Transverse colon (tissue), 4 donors: ENCODE measurements around the gene IL12A. TPM values are rescaled to one million over a fixed set of nuclear protein-coding genes. Genes with fewer than 3 reads are reported as not detected.

Experiments used
- DNase-seq: peaks from one replicate; pipeline ENCODE4 v3.0.0-alpha.2; 2019
- H3K27ac ChIP-seq, 4 donors: fragments of 200-600 bp; sonication (generic); 2 replicates each; pipeline ENCODE4 v1.5.1; 2016 to 2018; ENCODE audit warnings: inconsistent platforms in 4 of 4
- H3K27me3 ChIP-seq: fragments of 200-600 bp; sonication (generic); 2 replicates; pipeline ENCODE4 v1.5.1; 2017; ENCODE audit warnings: inconsistent platforms
- H3K36me3 ChIP-seq, 4 donors: fragments of 200-600 bp; sonication (generic); 2 replicates each; pipeline ENCODE4 v1.5.1; 2017 to 2019; ENCODE audit warnings: inconsistent platforms in 4 of 4
- H3K4me1 ChIP-seq, 4 donors: fragments of 200-600 bp; sonication (generic); 2 replicates each; pipeline ENCODE4 v1.5.1; 2017 to 2020; ENCODE audit warnings: inconsistent platforms in 4 of 4
- H3K4me3 ChIP-seq, 4 donors: fragments of 200-600 bp; sonication (generic); 1 replicate in 1 of 4; 2 replicates in 3 of 4; pipeline versions ENCODE4 v1.5.1 to v1.6.1; 2017 to 2019; ENCODE audit warnings: inconsistent platforms in 4 of 4
- H3K9me3 ChIP-seq, 2 donors: fragments of 200-600 bp; sonication (generic); 2 replicates each; pipeline ENCODE4 v1.5.1; 2017 to 2019; ENCODE audit warnings: inconsistent platforms in 2 of 2
- CTCF ChIP-seq, 5 experiments: fragments of 200-600 bp in 3 of 5; fragments of 450-650 bp in 2 of 5; sonication (generic) in 3 of 5; IDR thresholded peaks; 1 replicate in 2 of 5; 2 replicates in 3 of 5; pipeline ENCODE4 v1.5.1; 2016 to 2017; ENCODE audit warnings: antibody characterized with exemption in 5 of 5, inconsistent platforms in 3 of 5, mild to moderate bottlenecking in 2 of 5, moderate library complexity in 1 of 5
- EP300 ChIP-seq: sonication (generic); formaldehyde crosslinking; IDR thresholded peaks from one replicate; pipeline ENCODE4 v1.6.1; 2017; ENCODE audit warnings: antibody characterized with exemption, low read depth
- POLR2A ChIP-seq: fragments of 450-650 bp; IDR thresholded peaks from one replicate; pipeline ENCODE4 v1.6.1; 2016; ENCODE audit warnings: antibody characterized with exemption, mild to moderate bottlenecking, moderate library complexity
- POLR2AphosphoS5 ChIP-seq, 3 donors: sonication (generic); formaldehyde crosslinking; IDR thresholded peaks; one replicate each; pipeline ENCODE4 v1.6.1; 2016; ENCODE audit warnings: antibody characterized with exemption in 3 of 3
- WGBS, 2 donors: methylation state at CpG; one replicate each; pipeline ENCODE4 v1.1.5; 2018; ENCODE audit warnings: low coverage in 1 of 2; 5-methylcytosine and 5-hydroxymethylcytosine counted together
- in situ Hi-C, 4 donors: fragments of 200-750 bp; cut with MboI; loops; one replicate each; pipeline versions ENCODE4 v1.15.0 to v1.15.1; 2017; ENCODE audit warnings: low sequenced_read_pairs in 3 of 4, low pct_ligation_motif_present in 1 of 4, low pct_unique_long_range_greater_than_20kb in 1 of 4
- intact Hi-C: fragments of 100-400 bp; cut with DNase I; formaldehyde crosslinking; loops from one replicate; pipeline ENCODE4 v1.15.1; 2023; ENCODE audit warnings: low total_unique reads
- total RNA-seq, 4 donors: library from RNA; depleted of rRNA; stranded (reverse); fragments of >200 nt; gene quantifications; one replicate each; pipeline ENCODE4 v1.1.0, GENCODE V29; 2016

Gene IL12A
- total RNA-seq, 4 donors from 2014 or later = 3.4 to 6.4 TPM; not detected in 2

- peaks cover 0 to 35% (median 18%) of the 10 kb centered on the region in 4 donors for H3K4me1 ChIP-seq
- in situ Hi-C loops = no loop called here
- no peak for DNase-seq
- no peaks in the 10 kb centered on the region for H3K27me3 ChIP-seq
- no peaks in the 10 kb centered on the region for H3K9me3 ChIP-seq
- H3K36me3 ChIP-seq = no peaks in the 10 kb centered on the region
- intact Hi-C loops = no loop called here
- WGBS, 2 donors = 76 to 94% methylated on average over 2 to 6 of the region's 6 CpGs
- TF ChIP-seq POLR2AphosphoS5 (IDR thresholded peaks at IDR 0.05) = peak in 1 of 3 donors; percentile 32
- no peak for TF ChIP-seq EP300
- H3K27ac ChIP-seq = peak overlapping the region; percentile 68 to 77 (median 74)
- no peak overlapping the region for H3K4me3 ChIP-seq
Observed at GRCh38 chr3:159977295-159977694, 11.3 kb upstream of the IL12A start.

GRCh38 chr3:159978353-159978752 lies 10.3 kb upstream of the IL12A start:
- Histone ChIP-seq H3K36me3 (no peaks in the 10 kb centered on the region), H3K4me3 (no peak overlapping the region), H3K9me3 (no peaks in the 10 kb centered on the region), H3K4me1 (peaks cover 0 to 35% (median 18%) of the 10 kb centered on the region in 4 donors), H3K27me3 (no peaks in the 10 kb centered on the region), H3K27ac (peak overlapping the region; percentile 68 to 77 (median 74))
- intact Hi-C loops (no loop called here), in situ Hi-C loops (no loop called here)
- DNase-seq = peak; percentile 42
- TF ChIP-seq EP300 = peak; percentile 4
- peak; percentile 33 to 61 (median 53) for TF ChIP-seq POLR2AphosphoS5 (IDR thresholded peaks at IDR 0.05)
- no peak for TF ChIP-seq CTCF (IDR thresholded peaks at IDR 0.05)
- 0 to 12% methylated on average over 2 to 3 of the region's 3 CpGs for WGBS, 2 donors

GRCh38 chr3:159978918-159979703 lies 9.5 kb upstream of the IL12A start:
- 40 to 59% methylated on average over 1 of the region's 1 CpG for whole genome bisulfite sequencing, 2 donors
- in situ Hi-C loops = no loop called here
- H3K27ac ChIP-seq = peak overlapping the region; percentile 68 to 77 (median 74)

GRCh38 chr3:159982442-159982974 lies 6.1 kb upstream of the IL12A start:
- TF ChIP-seq POLR2A (no peak), EP300 (no peak), POLR2AphosphoS5 (IDR thresholded peaks at IDR 0.05) (no peak), CTCF (IDR thresholded peaks at IDR 0.05) (no peak)
- Histone ChIP-seq H3K4me1 (peaks cover 0 to 24% (median 12%) of the 10 kb centered on the region in 4 donors), H3K9me3 (no peaks in the 10 kb centered on the region), H3K36me3 (no peaks in the 10 kb centered on the region), H3K27me3 (no peaks in the 10 kb centered on the region), H3K4me3 (no peak overlapping the region), H3K27ac (no peak overlapping the region)
- intact Hi-C loops = no loop called here
- in situ Hi-C loops = no loop called here
- no peak for DNase-seq
- 88 to 90% methylated on average over 2 to 4 of the region's 4 CpGs for WGBS, 2 donors

More at GRCh38 chr3:159978918-159979703, 9.5 kb upstream of the IL12A start:
- no peak for DNase-seq
- Histone ChIP-seq H3K9me3 (no peaks in the 10 kb centered on the region), H3K36me3 (no peaks in the 10 kb centered on the region), H3K27me3 (no peaks in the 10 kb centered on the region), H3K4me3 (no peak overlapping the region), H3K4me1 (peaks cover 0 to 35% (median 18%) of the 10 kb centered on the region in 4 donors)
- TF ChIP-seq POLR2A (no peak), POLR2AphosphoS5 (IDR thresholded peaks at IDR 0.05) (no peak), EP300 (no peak)
- intact Hi-C loops = no loop called here

- intact Hi-C loops = no loop called here
- in situ Hi-C loops = no loop called here
- WGBS, 2 donors = 60 to 81% methylated on average over 1 to 5 of the region's 5 CpGs
- H3K4me3 ChIP-seq = no peak overlapping the region
- no peaks in the 10 kb centered on the region for H3K9me3 ChIP-seq
- H3K36me3 ChIP-seq = no peaks in the 10 kb centered on the region
- DNase-seq = no peak
- H3K27ac ChIP-seq = no peak overlapping the region
- TF ChIP-seq POLR2AphosphoS5 (IDR thresholded peaks at IDR 0.05) (no peak), EP300 (no peak), CTCF (IDR thresholded peaks at IDR 0.05) (no peak), POLR2A (no peak)
- peaks cover 0 to 21% (median 8%) of the 10 kb centered on the region in 4 donors for H3K4me1 ChIP-seq
- no peaks in the 10 kb centered on the region for H3K27me3 ChIP-seq
Observed at GRCh38 chr3:159987291-159987711, 1.3 kb upstream of the IL12A start.
